A549 (cell line): Measurements from ENCODE around the gene MTAP. TPM values are rescaled to one million over a fixed set of nuclear protein-coding genes. Genes with fewer than 3 reads are reported as not detected.

Source experiments
- ATAC-seq, 2 experiments: fragments of 200-7000 bp in 1 of 2; fragments of >200 bp in 1 of 2; cut with Nextera tagmentation in 1 of 2; cut with Tn5 transposase in 1 of 2; 3 replicates each; pipeline versions ENCODE4 v1.8.0 to v1.9.1; 2018 to 2020; ENCODE audit warnings: mild to moderate bottlenecking in 1 of 2, moderate library complexity in 1 of 2
- CTCF ChIA-PET: fragments of 300-600 bp; sonication (Branson Sonifier 250); formaldehyde crosslinking; extraction: SDS; loops from one replicate; lab custom pipeline; 2021; ENCODE audit warnings: antibody characterized with exemption, inconsistent platforms; lab: Yijun Ruan, JAX
- POLR2A ChIA-PET: fragments of 350-600 bp; formaldehyde crosslinking; extraction: SDS; loops from one replicate; lab custom pipeline; 2021; ENCODE audit warnings: antibody characterized with exemption, inconsistent platforms; lab: Yijun Ruan, JAX
- DNase-seq, 2 experiments: peaks; one replicate each; pipeline versions ENCODE4 v3.0.0 to v3.0.0-alpha.2; 2011 to 2016; ENCODE audit warnings: low read depth in 1 of 2, low spot score in 1 of 2
- FAIRE-seq: peaks from 2 replicates; lab custom pipeline; 2011; peaks lifted over from hg19 to GRCh38; lab: Jason Lieb, UNC
- H3K27ac ChIP-seq, 2 experiments: fragments of >200 bp; sonication (Bioruptor Twin); formaldehyde crosslinking; 3 replicates each; pipeline ENCODE4 v1.5.1; 2016 to 2017
- H3K4me1 ChIP-seq: fragments of >200 bp; sonication (Bioruptor Twin); formaldehyde crosslinking; 3 replicates; pipeline ENCODE4 v1.6.1; 2016
- H3K4me2 ChIP-seq: fragments of >200 bp; sonication (Bioruptor Twin); formaldehyde crosslinking; 3 replicates; pipeline ENCODE4 v1.6.1; 2016
- H3K4me3 ChIP-seq: fragments of >200 bp; sonication (Bioruptor Twin); formaldehyde crosslinking; 3 replicates; pipeline ENCODE4 v1.5.1; 2016
- H3K9me3 ChIP-seq: fragments of >200 bp; sonication (Bioruptor Twin); formaldehyde crosslinking; 3 replicates; pipeline ENCODE4 v1.6.1; 2016
- CBX2 ChIP-seq: fragments of 200-600 bp; sonication (generic); IDR thresholded peaks from 2 replicates; pipeline ENCODE4 v1.6.1; 2016; ENCODE audit warnings: low read depth, mild to moderate bottlenecking, borderline replicate concordance
- CEBPB ChIP-seq, 2 experiments: fragments of >200 bp in 1 of 2; sonication (Bioruptor Twin) in 1 of 2; formaldehyde crosslinking in 1 of 2; IDR thresholded peaks; 2 replicates each; pipeline ENCODE4 v1.6.1; 2012 to 2016
- CHD4 ChIP-seq: fragments of 200-600 bp; sonication (generic); IDR thresholded peaks from 2 replicates; pipeline ENCODE4 v1.6.1; 2016; ENCODE audit warnings: antibody characterized with exemption, mild to moderate bottlenecking, borderline replicate concordance
- EHMT2 ChIP-seq: fragments of 200-600 bp; sonication (generic); IDR thresholded peaks from 2 replicates; pipeline ENCODE4 v1.6.1; 2016; ENCODE audit warnings: antibody characterized with exemption, low read depth, mild to moderate bottlenecking, moderate library complexity
- EP300 ChIP-seq, 2 experiments: fragments of >200 bp; sonication (Bioruptor Twin); formaldehyde crosslinking; IDR thresholded peaks; 2 replicates in 1 of 2; 3 replicates in 1 of 2; pipeline ENCODE4 v1.6.1; 2016 to 2017
- ESRRA ChIP-seq: fragments of 150-350 bp; IDR thresholded peaks from 2 replicates; pipeline ENCODE4 v1.6.1; 2014; ENCODE audit warnings: mild to moderate bottlenecking, low read length, borderline replicate concordance
- GATA3 ChIP-seq: IDR thresholded peaks from 2 replicates; pipeline ENCODE4 v1.6.1; 2012; ENCODE audit warnings: borderline replicate concordance
- HDAC2 ChIP-seq: fragments of 200-600 bp; sonication (generic); IDR thresholded peaks from 2 replicates; pipeline ENCODE4 v1.6.1; 2016
- HOXA7 ChIP-seq: fragments of 250-450 bp; sonication (Bioruptor Pico); IDR thresholded peaks from 2 replicates; pipeline ENCODE4 v1.5.0; 2020; ENCODE audit warnings: mild to moderate bottlenecking, moderate library complexity
- HOXB5 ChIP-seq: fragments of 250-450 bp; sonication (Bioruptor Pico); IDR thresholded peaks from 2 replicates; pipeline ENCODE4 v1.5.0; 2020; ENCODE audit warnings: mild to moderate bottlenecking, moderate library complexity
- JUNB ChIP-seq: fragments of >200 bp; sonication (Bioruptor Twin); formaldehyde crosslinking; IDR thresholded peaks from 2 replicates; pipeline ENCODE4 v1.6.1; 2016
- MAZ ChIP-seq: fragments of 150-350 bp; IDR thresholded peaks from 2 replicates; pipeline ENCODE4 v1.6.1; 2014; ENCODE audit warnings: antibody characterized with exemption, low read depth, low read length, borderline replicate concordance
- POLR2AphosphoS2 ChIP-seq: conservative IDR thresholded peaks from 2 replicates; pipeline ENCODE4 v1.6.1; 2012; ENCODE audit warnings: low read length, improper control_type of control experiment, inconsistent platforms
- RCOR1 ChIP-seq: fragments of 150-350 bp; IDR thresholded peaks from 2 replicates; pipeline ENCODE4 v1.6.1; 2014; ENCODE audit warnings: antibody characterized with exemption, low read length, low read depth
- SMC3 ChIP-seq: fragments of >200 bp; sonication (Bioruptor Twin); formaldehyde crosslinking; IDR thresholded peaks from 3 replicates; pipeline ENCODE4 v1.6.1; 2018; ENCODE audit warnings: inconsistent platforms
- ZFP36 ChIP-seq: fragments of 450-650 bp; IDR thresholded peaks from 2 replicates; pipeline ENCODE4 v1.6.1; 2014; ENCODE audit warnings: borderline replicate concordance; ENCODE audit not compliant: partially characterized antibody
- ZSCAN20 ChIP-seq: fragments of 250-450 bp; sonication (Bioruptor Pico); IDR thresholded peaks from 2 replicates; pipeline ENCODE4 v1.8.0; 2022; ENCODE audit warnings: mild to moderate bottlenecking, moderate library complexity
- WGBS: methylation state at CpG from one replicate; pipeline ENCODE4 v1.1.6; 2017; ENCODE audit errors: missing lambda C conversion rate; 5-methylcytosine and 5-hydroxymethylcytosine counted together
- polyA plus RNA-seq, 4 experiments: library from polyadenylated mRNA; depleted of rRNA in 3 of 4; stranded (reverse); fragments of >200 nt; fragmentation: RNase III in 1 of 4; extraction: RNeasy Plus Mini Kit Qiagen cat#74134 plus additional on column Dnase treatment in 1 of 4; gene quantifications; 2 replicates in 3 of 4; 3 replicates in 1 of 4; pipeline ENCODE4 v1.2.3, GENCODE V29; 2011 to 2017
- TF ChIP-seq, protein P1 (sequence below): IDR thresholded peaks from 2 replicates; pipeline ENCODE4 v1.6.1; 2012
- TF ChIP-seq, protein P2 (sequence below): fragments of >200 bp; sonication (Bioruptor Twin); formaldehyde crosslinking; IDR thresholded peaks from 3 replicates; pipeline ENCODE4 v1.6.1; 2016
- TF ChIP-seq, protein P3 (sequence below): fragments of >200 bp; sonication (Bioruptor Twin); formaldehyde crosslinking; IDR thresholded peaks from 2 replicates; pipeline ENCODE4 v1.6.1; 2016
- TF ChIP-seq, protein P4 (sequence below): fragments of 200-600 bp; sonication (generic); IDR thresholded peaks from 2 replicates; pipeline ENCODE4 v1.6.1; 2016; ENCODE audit warnings: antibody characterized with exemption, mild to moderate bottlenecking, moderate library complexity

The MTAP gene
- polyA plus RNA-seq, 2 of the 4 experiments (the other 2 are of a cell fraction): 4.1 to 35.6 TPM

DNA sequence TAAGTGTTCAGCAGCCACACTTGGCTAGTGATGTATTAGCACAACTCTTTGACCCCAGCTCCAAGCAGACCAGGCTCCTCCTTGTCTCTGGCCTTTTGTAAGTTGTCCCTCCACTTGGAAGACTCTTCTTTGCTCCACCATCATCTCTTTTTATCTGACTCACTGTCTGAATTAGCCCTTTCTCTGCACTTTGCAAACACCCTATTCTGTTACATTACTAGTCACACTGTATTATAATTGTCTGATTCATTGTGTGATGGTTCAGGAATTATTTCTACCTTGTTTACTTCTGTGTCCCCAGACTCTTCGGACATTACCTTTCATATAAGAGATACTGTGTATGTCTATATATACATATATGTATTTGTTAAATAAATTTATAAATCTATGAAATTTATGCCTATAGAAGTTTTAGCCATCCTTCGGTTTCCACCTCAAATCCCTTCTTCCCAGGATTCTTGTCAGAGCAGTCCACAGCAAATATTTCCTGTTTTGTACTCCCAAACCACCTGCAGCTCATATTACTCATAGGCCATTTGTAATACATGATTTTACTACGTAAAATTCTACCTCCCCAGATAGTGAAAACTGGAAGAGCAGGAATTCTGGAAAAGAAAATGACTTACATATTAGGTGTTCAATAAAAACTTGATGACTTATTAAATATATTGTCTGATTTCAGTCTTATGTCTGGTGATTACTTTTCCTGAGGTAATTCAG lies 69.0 kb downstream of the MTAP start (continued):
- TF ChIP-seq CEBPB (IDR thresholded peaks at IDR 0.05): no peak
- no peak for TF ChIP-seq ESRRA
- no peak for TF ChIP-seq MAZ

DNA sequence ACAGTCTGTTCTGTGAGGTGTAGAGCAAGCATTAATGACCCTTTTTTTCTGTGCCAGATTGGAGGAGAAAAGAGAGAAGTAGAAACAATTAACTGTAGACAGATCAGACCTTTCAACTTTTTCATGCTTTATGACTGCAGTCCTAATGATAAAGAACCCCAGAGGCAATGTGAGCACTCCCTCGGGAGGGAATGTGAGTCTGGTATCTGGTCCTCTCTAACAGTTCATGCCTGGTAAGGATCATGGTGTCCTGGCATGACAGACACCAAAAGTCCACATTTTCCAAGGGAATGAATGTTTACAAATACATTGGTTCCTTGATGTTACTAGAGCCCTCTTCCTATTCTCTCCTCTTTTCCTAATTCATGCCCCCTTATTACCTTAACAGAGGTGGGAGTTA lies 70.3 kb downstream of the MTAP start:
- no CpG with 5 or more reads among the region's 1 CpG for WGBS
- TF ChIP-seq CHD4 (no peak), CEBPB (IDR thresholded peaks at IDR 0.05) (no peak), HDAC2 (no peak)
- TF ChIP-seq, protein P1, sequence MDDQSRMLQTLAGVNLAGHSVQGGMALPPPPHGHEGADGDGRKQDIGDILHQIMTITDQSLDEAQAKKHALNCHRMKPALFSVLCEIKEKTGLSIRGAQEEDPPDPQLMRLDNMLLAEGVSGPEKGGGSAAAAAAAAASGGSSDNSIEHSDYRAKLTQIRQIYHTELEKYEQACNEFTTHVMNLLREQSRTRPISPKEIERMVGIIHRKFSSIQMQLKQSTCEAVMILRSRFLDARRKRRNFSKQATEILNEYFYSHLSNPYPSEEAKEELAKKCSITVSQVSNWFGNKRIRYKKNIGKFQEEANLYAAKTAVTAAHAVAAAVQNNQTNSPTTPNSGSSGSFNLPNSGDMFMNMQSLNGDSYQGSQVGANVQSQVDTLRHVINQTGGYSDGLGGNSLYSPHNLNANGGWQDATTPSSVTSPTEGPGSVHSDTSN: no peak
- H3K27ac ChIP-seq: no peak overlapping the region
- no peaks in the 10 kb centered on the region for H3K9me3 ChIP-seq
- H3K4me3 ChIP-seq: no peak overlapping the region
- no peak for ATAC-seq
- no peak for DNase-seq
- CTCF ChIA-PET: no interaction called here
- no peak for FAIRE-seq
- no peaks in the 10 kb centered on the region for H3K4me1 ChIP-seq
- no peak overlapping the region for H3K4me2 ChIP-seq
- POLR2A ChIA-PET: no interaction called here

DNA sequence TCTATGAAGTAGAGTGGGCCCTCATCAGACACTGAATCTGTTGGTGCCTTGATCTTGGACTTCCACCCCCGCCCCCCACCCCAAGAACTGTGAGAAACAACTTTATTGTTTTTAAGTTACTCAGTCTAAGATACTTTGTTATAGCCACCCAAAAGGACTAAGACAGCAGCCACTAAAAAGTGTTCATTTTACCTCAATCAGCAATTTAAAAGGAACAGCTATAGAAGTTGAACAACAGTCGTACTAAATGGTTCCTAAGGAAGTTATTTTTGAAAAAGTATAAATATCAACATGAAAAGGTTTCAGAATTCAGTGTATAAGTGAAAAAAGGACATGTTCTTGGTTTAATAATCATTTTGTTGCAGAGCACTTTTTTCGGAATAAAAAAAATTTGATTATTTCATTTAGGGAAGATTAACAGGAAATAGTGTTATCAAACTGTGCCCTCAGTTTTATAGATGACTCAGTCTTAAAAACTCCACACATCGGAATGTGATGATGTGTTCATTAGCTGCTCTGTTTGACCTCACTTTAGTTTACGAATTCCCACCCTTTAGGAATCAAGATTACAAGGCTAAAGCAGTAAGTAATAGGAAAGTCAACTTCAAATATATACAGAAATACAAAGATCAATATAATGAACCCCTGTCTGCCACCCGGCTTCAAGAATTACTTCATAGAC lies 71.2 kb downstream of the MTAP start:
- no peak overlapping the region for H3K27ac ChIP-seq
- no peaks in the 10 kb centered on the region for H3K4me1 ChIP-seq
- no peak for DNase-seq
- no CpG with 5 or more reads among the region's 6 CpGs for WGBS
- H3K4me3 ChIP-seq: no peak overlapping the region
- no peak for TF ChIP-seq JUNB
- TF ChIP-seq ZSCAN20 (CRISPR knock-in tag): no peak
- TF ChIP-seq, protein P2, sequence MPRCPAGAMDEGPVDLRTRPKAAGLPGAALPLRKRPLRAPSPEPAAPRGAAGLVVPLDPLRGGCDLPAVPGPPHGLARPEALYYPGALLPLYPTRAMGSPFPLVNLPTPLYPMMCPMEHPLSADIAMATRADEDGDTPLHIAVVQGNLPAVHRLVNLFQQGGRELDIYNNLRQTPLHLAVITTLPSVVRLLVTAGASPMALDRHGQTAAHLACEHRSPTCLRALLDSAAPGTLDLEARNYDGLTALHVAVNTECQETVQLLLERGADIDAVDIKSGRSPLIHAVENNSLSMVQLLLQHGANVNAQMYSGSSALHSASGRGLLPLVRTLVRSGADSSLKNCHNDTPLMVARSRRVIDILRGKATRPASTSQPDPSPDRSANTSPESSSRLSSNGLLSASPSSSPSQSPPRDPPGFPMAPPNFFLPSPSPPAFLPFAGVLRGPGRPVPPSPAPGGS: no peak
- TF ChIP-seq, protein P1: no peak
- TF ChIP-seq HOXA7 (CRISPR knock-in tag): no peak
- no peak for TF ChIP-seq EHMT2
- TF ChIP-seq ZFP36: no peak
- TF ChIP-seq, protein P3, sequence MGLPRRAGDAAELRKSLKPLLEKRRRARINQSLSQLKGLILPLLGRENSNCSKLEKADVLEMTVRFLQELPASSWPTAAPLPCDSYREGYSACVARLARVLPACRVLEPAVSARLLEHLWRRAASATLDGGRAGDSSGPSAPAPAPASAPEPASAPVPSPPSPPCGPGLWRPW: no peak
- TF ChIP-seq POLR2AphosphoS2: no peak
- no peak for TF ChIP-seq CBX2
- no peak for TF ChIP-seq GATA3
- TF ChIP-seq RCOR1: no peak
- no peak for TF ChIP-seq ESRRA
- no peak for TF ChIP-seq CHD4
- TF ChIP-seq HOXB5 (CRISPR knock-in tag): no peak
- no peak for TF ChIP-seq EP300 (IDR thresholded peaks at IDR 0.05)
- TF ChIP-seq, protein P4, sequence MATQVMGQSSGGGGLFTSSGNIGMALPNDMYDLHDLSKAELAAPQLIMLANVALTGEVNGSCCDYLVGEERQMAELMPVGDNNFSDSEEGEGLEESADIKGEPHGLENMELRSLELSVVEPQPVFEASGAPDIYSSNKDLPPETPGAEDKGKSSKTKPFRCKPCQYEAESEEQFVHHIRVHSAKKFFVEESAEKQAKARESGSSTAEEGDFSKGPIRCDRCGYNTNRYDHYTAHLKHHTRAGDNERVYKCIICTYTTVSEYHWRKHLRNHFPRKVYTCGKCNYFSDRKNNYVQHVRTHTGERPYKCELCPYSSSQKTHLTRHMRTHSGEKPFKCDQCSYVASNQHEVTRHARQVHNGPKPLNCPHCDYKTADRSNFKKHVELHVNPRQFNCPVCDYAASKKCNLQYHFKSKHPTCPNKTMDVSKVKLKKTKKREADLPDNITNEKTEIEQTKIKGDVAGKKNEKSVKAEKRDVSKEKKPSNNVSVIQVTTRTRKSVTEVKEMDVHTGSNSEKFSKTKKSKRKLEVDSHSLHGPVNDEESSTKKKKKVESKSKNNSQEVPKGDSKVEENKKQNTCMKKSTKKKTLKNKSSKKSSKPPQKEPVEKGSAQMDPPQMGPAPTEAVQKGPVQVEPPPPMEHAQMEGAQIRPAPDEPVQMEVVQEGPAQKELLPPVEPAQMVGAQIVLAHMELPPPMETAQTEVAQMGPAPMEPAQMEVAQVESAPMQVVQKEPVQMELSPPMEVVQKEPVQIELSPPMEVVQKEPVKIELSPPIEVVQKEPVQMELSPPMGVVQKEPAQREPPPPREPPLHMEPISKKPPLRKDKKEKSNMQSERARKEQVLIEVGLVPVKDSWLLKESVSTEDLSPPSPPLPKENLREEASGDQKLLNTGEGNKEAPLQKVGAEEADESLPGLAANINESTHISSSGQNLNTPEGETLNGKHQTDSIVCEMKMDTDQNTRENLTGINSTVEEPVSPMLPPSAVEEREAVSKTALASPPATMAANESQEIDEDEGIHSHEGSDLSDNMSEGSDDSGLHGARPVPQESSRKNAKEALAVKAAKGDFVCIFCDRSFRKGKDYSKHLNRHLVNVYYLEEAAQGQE: no peak
- TF ChIP-seq SMC3: no peak
- no peak overlapping the region for H3K4me2 ChIP-seq
- no peak for FAIRE-seq
- CTCF ChIA-PET: no interaction called here
- no peak for ATAC-seq
- no peaks in the 10 kb centered on the region for H3K9me3 ChIP-seq
- POLR2A ChIA-PET: no interaction called here
